ENCODE results near the gene NUDT3. TPM values are rescaled to one million over a fixed set of nuclear protein-coding genes. Genes with fewer than 3 reads are reported as not detected.
A peak's percentile ranks its signal among the peaks of the same experiment; 100 is the strongest.

NUDT3 gene
- total RNA-seq, 4 donors from 2014 or later: 40.0 to 71.9 (median 50.6) TPM

DNA sequence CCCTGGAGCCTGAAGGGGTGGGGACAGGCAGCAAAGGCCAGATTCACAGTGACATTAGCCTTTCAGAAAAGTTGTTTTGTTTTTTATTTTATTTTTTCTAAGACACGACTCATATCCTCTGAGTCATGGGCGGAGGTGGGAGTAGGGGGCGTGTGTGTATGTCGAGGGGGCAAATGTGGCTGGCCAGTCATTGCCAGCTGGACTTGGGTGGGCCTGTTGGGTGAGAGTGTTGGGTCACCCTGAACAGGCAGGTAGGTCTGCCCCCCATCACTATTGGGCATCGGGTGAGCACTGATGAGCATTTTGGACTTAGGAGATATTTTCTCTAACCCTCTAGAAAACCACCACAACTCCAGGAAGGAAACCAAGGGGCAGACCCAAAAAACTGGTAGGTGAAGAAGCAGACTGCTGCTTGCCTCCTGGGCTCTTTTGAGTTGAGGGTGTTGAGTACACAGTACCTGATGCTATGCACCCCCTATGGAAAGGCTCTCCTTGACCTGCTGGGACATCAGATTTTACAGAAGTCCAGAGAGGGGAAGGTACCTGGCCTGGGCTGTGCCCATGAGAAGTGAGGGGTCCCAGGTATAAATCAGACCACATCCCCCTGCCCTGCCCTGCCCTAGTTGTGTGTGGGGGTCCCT is 149.2 kb downstream of the NUDT3 start:
- DNase-seq: no peak
- intact Hi-C loops (cut with DNase I; ENCODE audit: low total_unique reads): no loop called here
- no peaks in the 10 kb centered on the region for H3K27me3 ChIP-seq
- no peak for ATAC-seq
- peak overlapping the region; percentile 89 to 95 (median 92) for H3K27ac ChIP-seq
- no peak overlapping the region for H3K4me3 ChIP-seq
- TF ChIP-seq, protein P1, sequence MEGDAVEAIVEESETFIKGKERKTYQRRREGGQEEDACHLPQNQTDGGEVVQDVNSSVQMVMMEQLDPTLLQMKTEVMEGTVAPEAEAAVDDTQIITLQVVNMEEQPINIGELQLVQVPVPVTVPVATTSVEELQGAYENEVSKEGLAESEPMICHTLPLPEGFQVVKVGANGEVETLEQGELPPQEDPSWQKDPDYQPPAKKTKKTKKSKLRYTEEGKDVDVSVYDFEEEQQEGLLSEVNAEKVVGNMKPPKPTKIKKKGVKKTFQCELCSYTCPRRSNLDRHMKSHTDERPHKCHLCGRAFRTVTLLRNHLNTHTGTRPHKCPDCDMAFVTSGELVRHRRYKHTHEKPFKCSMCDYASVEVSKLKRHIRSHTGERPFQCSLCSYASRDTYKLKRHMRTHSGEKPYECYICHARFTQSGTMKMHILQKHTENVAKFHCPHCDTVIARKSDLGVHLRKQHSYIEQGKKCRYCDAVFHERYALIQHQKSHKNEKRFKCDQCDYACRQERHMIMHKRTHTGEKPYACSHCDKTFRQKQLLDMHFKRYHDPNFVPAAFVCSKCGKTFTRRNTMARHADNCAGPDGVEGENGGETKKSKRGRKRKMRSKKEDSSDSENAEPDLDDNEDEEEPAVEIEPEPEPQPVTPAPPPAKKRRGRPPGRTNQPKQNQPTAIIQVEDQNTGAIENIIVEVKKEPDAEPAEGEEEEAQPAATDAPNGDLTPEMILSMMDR (IDR thresholded peaks at IDR 0.05 in 4 of 5, conservative IDR thresholded peaks at IDR 0.05 in 1 of 5): no peak
- no peak for TF ChIP-seq POLR2A (IDR thresholded peaks at IDR 0.05)
- in situ Hi-C loops (cut with MboI; ENCODE audit: low sequenced_read_pairs in 4 of 4): no loop called here
- no peaks in the 10 kb centered on the region for H3K9me3 ChIP-seq
- H3K4me1 ChIP-seq: peaks cover 25 to 26% of the 10 kb centered on the region in 2 donors
- H3K36me3 ChIP-seq: peaks cover 0 to 18% of the 10 kb centered on the region in 2 donors

DNA sequence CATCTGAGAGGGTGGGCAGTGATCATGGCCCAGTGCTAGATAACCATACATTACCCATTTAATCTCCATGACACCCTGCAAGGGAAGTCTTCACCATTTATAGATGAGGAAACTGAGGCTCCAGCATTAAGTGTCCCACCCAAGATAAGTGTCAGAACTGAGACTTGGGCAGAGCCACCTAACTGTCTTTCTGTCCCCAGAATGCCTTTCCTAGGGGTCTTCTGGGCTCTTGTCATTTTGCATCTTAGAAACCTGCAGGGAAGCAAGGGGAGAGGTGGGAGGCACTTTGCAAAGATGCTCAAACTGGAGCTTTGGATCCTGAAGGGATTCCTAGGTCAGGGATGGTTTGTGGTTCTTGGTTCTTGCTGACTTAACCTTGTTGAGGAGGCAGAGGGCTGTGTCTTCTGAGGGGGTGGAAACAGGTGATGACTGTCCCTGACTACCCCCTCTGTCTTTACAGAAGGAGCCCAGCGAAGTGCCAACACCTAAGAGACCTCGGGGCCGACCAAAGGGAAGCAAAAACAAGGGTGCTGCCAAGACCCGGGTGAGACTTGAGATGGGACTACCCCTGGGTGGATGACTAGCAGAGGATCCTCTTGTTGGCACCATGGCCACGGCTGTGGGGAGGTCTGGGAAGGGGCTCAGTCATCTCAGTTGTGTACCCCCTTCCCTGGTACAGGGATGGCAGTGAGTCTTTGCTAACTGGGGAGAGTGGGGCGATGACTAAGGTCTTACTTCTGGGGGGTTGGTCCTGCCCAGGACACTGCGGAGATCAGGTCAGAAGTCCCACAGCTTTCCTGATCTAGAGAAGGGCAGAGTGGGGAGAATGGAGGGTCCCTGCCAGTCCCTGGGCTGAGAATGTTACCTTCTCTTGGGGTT is 150.0 kb downstream of the NUDT3 start:
- peak overlapping the region; percentile 89 to 95 (median 92) for H3K27ac ChIP-seq
- no peaks in the 10 kb centered on the region for H3K9me3 ChIP-seq
- peaks cover 21 to 23% of the 10 kb centered on the region in 2 donors for H3K4me1 ChIP-seq
- no peak for ATAC-seq
- no peak overlapping the region for H3K4me3 ChIP-seq
- H3K27me3 ChIP-seq: no peaks in the 10 kb centered on the region
- intact Hi-C loops (cut with DNase I; ENCODE audit: low total_unique reads): no loop called here
- in situ Hi-C loops (cut with MboI; ENCODE audit: low sequenced_read_pairs in 4 of 4): no loop called here
- no peak for TF ChIP-seq POLR2A (IDR thresholded peaks at IDR 0.05)
- TF ChIP-seq, protein P1 (IDR thresholded peaks at IDR 0.05 in 4 of 5, conservative IDR thresholded peaks at IDR 0.05 in 1 of 5): no peak
- DNase-seq: no peak
- peaks cover 0 to 18% of the 10 kb centered on the region in 2 donors for H3K36me3 ChIP-seq

DNA sequence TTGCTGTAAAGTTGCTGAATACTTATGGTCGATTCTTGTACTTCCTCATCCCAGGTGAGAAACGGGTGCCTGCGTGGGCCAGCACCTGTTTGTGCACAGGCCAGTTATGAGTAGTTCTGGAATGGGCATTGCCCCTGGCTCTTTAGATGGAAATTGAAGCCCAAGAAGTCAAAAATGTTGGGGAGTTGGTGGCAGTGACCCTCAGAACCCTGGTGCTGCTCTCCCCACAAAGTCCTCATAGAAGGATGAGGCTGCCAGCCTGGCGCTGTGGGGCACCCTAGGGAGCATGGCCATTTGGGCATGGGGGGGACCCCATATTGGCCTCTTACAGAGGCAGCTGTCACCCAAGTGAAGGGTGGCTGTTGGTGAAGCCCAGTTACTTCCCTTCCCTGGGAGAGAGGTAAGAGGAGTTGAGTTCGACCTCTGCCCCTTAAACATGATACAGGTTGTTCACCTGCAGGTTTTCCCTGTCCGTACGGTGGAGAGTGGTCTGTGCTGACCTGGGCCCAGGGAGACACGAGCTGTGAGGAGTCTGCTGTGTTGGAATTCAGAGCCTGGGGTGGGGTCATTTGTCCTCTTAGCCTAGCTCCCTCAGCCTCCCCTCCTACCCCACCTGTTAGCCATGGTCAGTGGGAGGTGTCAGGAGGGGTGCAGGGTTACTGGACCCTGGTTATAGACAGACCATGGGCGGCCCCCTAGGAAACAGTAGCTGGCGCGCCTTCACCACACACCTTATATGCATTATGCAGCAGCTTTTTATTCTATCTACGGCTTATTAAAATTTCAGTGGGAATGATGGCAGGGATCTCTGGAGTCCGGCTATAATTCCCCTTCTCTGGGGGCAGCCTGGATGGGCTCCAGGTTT is 150.9 kb downstream of the NUDT3 start:
- TF ChIP-seq POLR2A (IDR thresholded peaks at IDR 0.05): no peak
- TF ChIP-seq, protein P1 (IDR thresholded peaks at IDR 0.05 in 4 of 5, conservative IDR thresholded peaks at IDR 0.05 in 1 of 5): no peak
- DNase-seq (no peak), ATAC-seq (no peak)
- Histone ChIP-seq H3K9me3 (no peaks in the 10 kb centered on the region), H3K4me3 (no peak overlapping the region), H3K27ac (no peak overlapping the region), H3K27me3 (no peaks in the 10 kb centered on the region), H3K4me1 (peaks cover 21 to 23% of the 10 kb centered on the region in 2 donors), H3K36me3 (peaks cover 0 to 18% of the 10 kb centered on the region in 2 donors)
- intact Hi-C loops (cut with DNase I; ENCODE audit: low total_unique reads): no loop called here
- in situ Hi-C loops (cut with MboI; ENCODE audit: low sequenced_read_pairs in 4 of 4): no loop called here

DNA sequence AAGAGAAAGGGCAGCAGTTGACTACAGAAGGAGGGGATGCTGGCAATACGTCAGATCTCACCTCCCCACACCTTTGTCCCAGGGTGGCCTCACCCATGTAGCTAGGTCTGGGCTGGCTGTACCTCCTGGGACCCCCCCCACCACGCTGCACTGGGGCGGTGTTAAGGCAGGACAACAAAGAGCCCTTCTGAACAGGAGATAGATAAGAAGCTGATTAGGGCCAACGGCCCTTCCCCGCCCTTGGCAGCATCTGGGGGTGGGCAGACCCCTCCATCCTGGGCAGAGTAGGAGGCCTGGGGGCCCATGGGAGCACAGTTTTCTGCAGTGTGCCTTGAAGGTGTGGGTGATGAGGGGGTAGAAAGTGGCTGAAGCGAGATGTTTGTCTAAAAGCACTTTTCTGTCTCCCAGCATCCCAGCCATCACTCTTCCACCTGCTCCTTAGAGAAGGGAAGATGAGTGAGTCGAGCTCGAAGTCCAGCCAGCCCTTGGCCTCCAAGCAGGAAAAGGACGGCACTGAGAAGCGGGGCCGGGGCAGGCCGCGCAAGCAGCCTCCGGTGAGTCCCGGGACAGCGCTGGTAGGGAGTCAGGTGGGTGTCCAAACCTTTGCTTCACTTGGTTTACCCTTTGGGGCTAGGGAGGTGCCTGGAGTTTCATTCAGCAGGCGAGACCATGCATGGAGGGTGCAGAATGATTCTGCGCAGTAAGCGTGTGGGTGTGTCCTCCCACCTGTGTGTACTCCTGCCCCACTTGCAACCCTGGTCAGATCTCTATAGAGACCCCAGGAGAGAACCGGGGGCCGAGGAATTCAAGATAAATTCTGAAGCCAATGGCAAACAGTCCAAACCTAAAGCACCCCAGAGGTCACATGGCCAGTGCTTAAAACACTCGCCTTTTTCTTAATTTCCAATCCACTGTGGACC is 151.9 kb downstream of the NUDT3 start:
- in situ Hi-C loops (cut with MboI; ENCODE audit: low sequenced_read_pairs in 4 of 4) (no loop called here), intact Hi-C loops (cut with DNase I; ENCODE audit: low total_unique reads) (no loop called here)
- H3K36me3 ChIP-seq: peaks cover 0 to 18% of the 10 kb centered on the region in 2 donors
- ATAC-seq (no peak), DNase-seq (no peak)
- H3K27ac ChIP-seq: no peak overlapping the region
- H3K4me3 ChIP-seq: no peak overlapping the region
- H3K4me1 ChIP-seq: peaks cover 21 to 26% of the 10 kb centered on the region in 2 donors
- no peaks in the 10 kb centered on the region for H3K9me3 ChIP-seq
- no peaks in the 10 kb centered on the region for H3K27me3 ChIP-seq
- TF ChIP-seq, protein P1 (IDR thresholded peaks at IDR 0.05 in 4 of 5, conservative IDR thresholded peaks at IDR 0.05 in 1 of 5): no peak
- TF ChIP-seq POLR2A (IDR thresholded peaks at IDR 0.05): no peak

Measured in gastrocnemius medialis (tissue), 4 donors.